Activated B cell treated with CpG ODN at 0.5 μM for 24 hours (primary cell): ENCODE measurements around the gene GNAL. TPM values are rescaled to one million over a fixed set of nuclear protein-coding genes. Genes with fewer than 3 reads are reported as not detected.

Source experiments
- ATAC-seq: fragments of 200-7000 bp; cut with Tn5 transposase; one replicate; pipeline ENCODE4 v1.10.0; 2021; ENCODE audit warnings: low read depth, mild to moderate bottlenecking, moderate library complexity
- CTCF ChIA-PET: fragments of 350-600 bp; sonication (Branson Sonifier 250); formaldehyde crosslinking; loops from one replicate; lab custom pipeline; 2021; ENCODE audit warnings: antibody characterized with exemption; lab: Charles Lee
- POLR2A ChIA-PET: fragments of 350-600 bp; sonication (Branson Sonifier 250); formaldehyde crosslinking; loops from one replicate; lab custom pipeline; 2021; ENCODE audit warnings: antibody characterized with exemption; lab: Charles Lee
- DNase-seq: peaks from one replicate; pipeline ENCODE4 v3.0.0; 2022
- H3K27ac Mint-ChIP-seq: one replicate; pipeline ENCODE4 v1.8.0; 2020; ENCODE audit warnings: mixed read lengths
- H3K27me3 Mint-ChIP-seq: one replicate; pipeline ENCODE4 v1.8.0; 2021; ENCODE audit warnings: mixed read lengths
- H3K36me3 Mint-ChIP-seq: one replicate; pipeline ENCODE4 v1.8.0; 2021; ENCODE audit warnings: low read depth, mixed read lengths
- H3K4me1 Mint-ChIP-seq: one replicate; pipeline ENCODE4 v1.8.0; 2021; ENCODE audit warnings: mixed read lengths
- H3K4me3 Mint-ChIP-seq: one replicate; pipeline ENCODE4 v1.8.0; 2020; ENCODE audit warnings: mild to moderate bottlenecking, mixed read lengths
- H3K9me3 Mint-ChIP-seq: one replicate; pipeline ENCODE4 v1.8.0; 2020; ENCODE audit warnings: mixed read lengths
- CTCF ChIP-seq: fragments of 200-600 bp; IDR thresholded peaks from one replicate; pipeline ENCODE4 v1.8.0; 2022; ENCODE audit warnings: antibody characterized with exemption, mild to moderate bottlenecking
- intact Hi-C: fragments of 100-400 bp; cut with micrococcal nuclease; formaldehyde crosslinking; loops from one replicate; pipeline ENCODE4 v1.15.1; 2024
- total RNA-seq: library from RNA; stranded (reverse); gene quantifications from 2 replicates; pipeline ENCODE4 v1.2.3, GENCODE V29; 2022

The GNAL gene
- total RNA-seq, 1 donor from 2014 or later, result not detected

- Mint-ChIP-seq H3K9me3 (no peaks in the 10 kb centered on the region), H3K27ac (no peak overlapping the region), H3K27me3 (peaks cover 7% of the 10 kb centered on the region), H3K36me3 (no peaks in the 10 kb centered on the region), H3K4me1 (no peaks in the 10 kb centered on the region), H3K4me3 (no peak overlapping the region)
- DNase-seq (no peak), ATAC-seq (no peak)
- intact Hi-C loops, result no loop called here
- no peak for TF ChIP-seq CTCF
- ChIA-PET CTCF (no interaction called here), POLR2A (no interaction called here)
Measured at GRCh38 chr18:11668441-11669169, 20.5 kb upstream of the GNAL start.

- POLR2A ChIA-PET, result no interaction called here
- intact Hi-C loops, result no loop called here
Measured at GRCh38 chr18:11669271-11669947, 19.7 kb upstream of the GNAL start.

GRCh38 chr18:11669948-11670275 is 19.2 kb upstream of the GNAL start:
- Mint-ChIP-seq H3K9me3 (no peaks in the 10 kb centered on the region), H3K4me3 (no peak overlapping the region), H3K36me3 (no peaks in the 10 kb centered on the region), H3K27ac (no peak overlapping the region), H3K27me3 (peaks cover 11% of the 10 kb centered on the region), H3K4me1 (no peaks in the 10 kb centered on the region)
- TF ChIP-seq CTCF, result no peak
- DNase-seq (no peak), ATAC-seq (no peak)
- POLR2A ChIA-PET, result no interaction called here
- CTCF ChIA-PET, result interaction anchor here (1.5 kb wide), 1 partner anchor 15 kb away, joined by 5 read pairs; no protein-coding TSS in a partner anchor
- intact Hi-C loops, result no loop called here

More at GRCh38 chr18:11669271-11669947, 19.7 kb upstream of the GNAL start:
- H3K36me3 Mint-ChIP-seq, result no peaks in the 10 kb centered on the region
- DNase-seq (no peak), ATAC-seq (no peak)
- no peaks in the 10 kb centered on the region for H3K4me1 Mint-ChIP-seq
- CTCF ChIA-PET, result interaction anchor here (1.5 kb wide), 1 partner anchor 14 kb away, joined by 5 read pairs; no protein-coding TSS in a partner anchor
- no peak overlapping the region for H3K4me3 Mint-ChIP-seq
- H3K27me3 Mint-ChIP-seq, result peaks cover 11% of the 10 kb centered on the region
- H3K9me3 Mint-ChIP-seq, result no peaks in the 10 kb centered on the region
- H3K27ac Mint-ChIP-seq, result no peak overlapping the region
- no peak for TF ChIP-seq CTCF

- Mint-ChIP-seq H3K27ac (no peak overlapping the region), H3K27me3 (peaks cover 19% of the 10 kb centered on the region), H3K9me3 (no peaks in the 10 kb centered on the region), H3K4me1 (no peaks in the 10 kb centered on the region), H3K36me3 (no peaks in the 10 kb centered on the region), H3K4me3 (no peak overlapping the region)
- no peak for DNase-seq
- ATAC-seq, result no peak
- POLR2A ChIA-PET, result no interaction called here
- intact Hi-C loops, result no loop called here
- CTCF ChIA-PET, result interaction anchor here (1.5 kb wide), 1 partner anchor 16 kb away, joined by 5 read pairs; no protein-coding TSS in a partner anchor
- TF ChIP-seq CTCF, result no peak
Measured at GRCh38 chr18:11671156-11671555, 17.9 kb upstream of the GNAL start.

GRCh38 chr18:11672198-11672597 is 16.9 kb upstream of the GNAL start:
- H3K27ac Mint-ChIP-seq, result no peak overlapping the region
- no peak for ATAC-seq
- peaks cover 22% of the 10 kb centered on the region for H3K27me3 Mint-ChIP-seq
- CTCF ChIA-PET, result no interaction called here
- H3K36me3 Mint-ChIP-seq, result no peaks in the 10 kb centered on the region
- intact Hi-C loops, result no loop called here
- POLR2A ChIA-PET, result no interaction called here
- H3K4me1 Mint-ChIP-seq, result no peaks in the 10 kb centered on the region
- no peak overlapping the region for H3K4me3 Mint-ChIP-seq
- H3K9me3 Mint-ChIP-seq, result no peaks in the 10 kb centered on the region
- DNase-seq, result no peak
- no peak for TF ChIP-seq CTCF
